ENCODE data around the gene ZNRD2. TPM values are rescaled to one million over a fixed set of nuclear protein-coding genes. Genes with fewer than 3 reads are reported as not detected.
A peak's percentile ranks its signal among the peaks of the same experiment; 100 is the strongest.

Gene ZNRD2
- total RNA-seq (2021; fragmentation: NEBNext Ultra II Directional; extraction: Animal tissue kit (Norgen Biotek cat#: 25700)) (53.4 and 56.1 TPM in 2 replicates), polyA plus RNA-seq (2011; rRNA removed) (125 and 148 TPM in 2 replicates), polyA minus RNA-seq (2011; rRNA and poly(A)+ RNA removed) (11.7 and 17.5 TPM in 2 replicates)
- polyA plus RNA-seq (2011; cell fraction: cytosol; rRNA removed) = 91.1 TPM
- polyA plus RNA-seq (2011; cell fraction: nucleus; rRNA removed) = 91.2 TPM
- polyA plus RNA-seq (2012, experiment 1 of 2) = 84.9 to 91.1 TPM (median 88.1 TPM) in 4 replicates
- 128 TPM for polyA plus RNA-seq (2012, experiment 2 of 2)
- polyA plus RNA-seq (2013, experiment 1 of 2) = 85.3 TPM
- 89.8 TPM for polyA plus RNA-seq (2013, experiment 2 of 2)
- 25.8 TPM for polyA minus RNA-seq (2011; cell fraction: cytosol; rRNA and poly(A)+ RNA removed)
- 52.9 TPM for polyA minus RNA-seq (2011; cell fraction: nucleus; rRNA and poly(A)+ RNA removed)
- long read RNA-seq, experiment 1, transcript SSSCA1-206 (3 exons, 879 nt) = minor isoform, 20 of 70 reads
- long read RNA-seq, experiment 1, transcript SSSCA1-201 (4 exons, 698 nt) = major isoform, 43 of 70 reads
- long read RNA-seq, experiment 1, partial matches to known transcripts = 3 of 70 reads
- long read RNA-seq, experiment 1, other reads (novel, unspliced or antisense) = 4 of 70 reads
- long read RNA-seq, experiment 2, transcript SSSCA1-206 (3 exons, 879 nt) = major isoform, 5 of 8 reads
- long read RNA-seq, experiment 2, partial matches to known transcripts = 0 of 8 reads
- long read RNA-seq, experiment 2, other reads (novel, unspliced or antisense) = 1 of 8 reads

- Histone ChIP-seq H3K23me2 (ENCODE audit: low read depth, low read length) (peaks cover 9% of the 10 kb centered on the region; the same call in 1 of the 2 replicates), H2BK120ac (replicated peaks; ENCODE audit: low read depth, low read length) (no peak within 1 kb of the TSS), H4K5ac (ENCODE audit: insufficient read length, low read depth, low read length) (peak within 1 kb of the TSS; percentile 47), H3K9ac (replicated peaks in 1 of 4; ENCODE audit: extremely low read depth in 1 of 4, low read depth in 3 of 4, low read length in 3 of 4) (peak within 1 kb of the TSS; percentile 8 to 74 (median 73); a peak in 6 of 7 replicates), H2BK12ac (ENCODE audit: low read depth, low read length) (no peak within 1 kb of the TSS), H3K79me2 (ENCODE audit: control insufficient read depth in 1 of 2, insufficient read depth in 2 of 2, low read length in 2 of 2) (peaks cover 0 to 11% of the 10 kb centered on the region in 2 experiments; a peak in 1 of 4 replicates), H2AFZ (ENCODE audit: low read length) (peak within 1 kb of the TSS; percentile 88; the same call in 1 of the 2 replicates), H2BK15ac (ENCODE audit: low read length) (0 out of 2 replicates have a peak within 1 kb of the TSS, but pooled peaks have one; percentile 61), H3K36me3 (ENCODE audit: control insufficient read depth in 2 of 4, insufficient read depth in 4 of 4, low read length in 3 of 4) (no peaks in the 10 kb centered on the region), H3K4me1 (replicated peaks in 1 of 4; ENCODE audit: control insufficient read depth in 3 of 4, insufficient read depth in 4 of 4, low read length in 3 of 4) (peaks cover 10 to 29% (median 18%) of the 10 kb centered on the region in 4 experiments), H3K4me3 (ENCODE audit: extremely low read depth in 1 of 4, insufficient read depth in 2 of 4, low read depth in 3 of 4, low read length in 4 of 4) (peak within 1 kb of the TSS; percentile 67 to 97 (median 92)), H2BK5ac (ENCODE audit: low read depth, low read length) (peak within 1 kb of the TSS; percentile 21; the same call in 1 of the 2 replicates), H4K20me1 (replicated peaks in 1 of 2; ENCODE audit: control insufficient read depth in 1 of 2, insufficient read depth in 2 of 2, low read length in 2 of 2) (peaks cover 15 to 19% of the 10 kb centered on the region in 2 experiments), H3K56ac (replicated peaks; ENCODE audit: insufficient read length, low read depth, low read length) (peak within 1 kb of the TSS; percentile 34), H3K4ac (replicated peaks; ENCODE audit: insufficient read length, low read depth, low read length) (peak within 1 kb of the TSS; percentile 41), H2BK20ac (ENCODE audit: low read length) (no peak within 1 kb of the TSS), H3K23ac (ENCODE audit: insufficient read length) (no peak within 1 kb of the TSS), H3K27me3 (replicated peaks in 1 of 4; ENCODE audit: control insufficient read depth in 3 of 4, extremely low read depth in 1 of 4, insufficient read depth in 3 of 4, low read length in 3 of 4) (peaks cover 0 to 11% (median 6%) of the 10 kb centered on the region in 4 experiments; a peak in 6 of 7 replicates), H3K79me1 (ENCODE audit: low read depth, low read length) (peaks cover 2% of the 10 kb centered on the region; the same call in 1 of the 2 replicates), H3K14ac (ENCODE audit: insufficient read length) (no peak within 1 kb of the TSS), H2AK5ac (ENCODE audit: low read depth, low read length) (no peak within 1 kb of the TSS), H3K4me2 (ENCODE audit: insufficient read depth in 1 of 2, low read depth in 2 of 2, low read length in 2 of 2) (peak within 1 kb of the TSS; percentile 72 to 90), H3K18ac (ENCODE audit: extremely low read depth, low read length) (0 out of 2 replicates have a peak within 1 kb of the TSS, but pooled peaks have one; percentile 48), H3K9me3 (ENCODE audit: insufficient read depth in 2 of 2, low read depth in 1 of 2, low read length in 1 of 2) (no peaks in the 10 kb centered on the region), H4K91ac (replicated peaks; ENCODE audit: insufficient read length, low read length) (no peak within 1 kb of the TSS), H3K27ac (ENCODE audit: low read depth, low read length) (peak within 1 kb of the TSS; percentile 33; the same call in 1 of the 2 replicates), H4K8ac (ENCODE audit: extremely low read depth, insufficient read depth, low read length) (peak within 1 kb of the TSS; percentile 80)
- FAIRE-seq (no peak), DNase-seq (ENCODE audit: low read depth in 1 of 2, low spot score in 2 of 2) (peak; percentile 95 to 96)
- 2% methylated on average over 68 of the region's 89 CpGs; no CpG with 5 or more reads in 1 of the 2 experiments for WGBS, 2 experiments (ENCODE audit: extremely low coverage in 1 of 2, insufficient coverage in 1 of 2, insufficient read length in 1 of 2, insufficient replicate concordance in 2 of 2, low coverage in 1 of 2, low lambda C conversion rate in 2 of 2, missing lambda C conversion rate in 1 of 2)
- POLR2A ChIA-PET (ENCODE audit: partially characterized antibody) = interaction anchor here (0.5 to 2.0 kb wide), 9 partner anchors 11 to 502 kb away, joined by 3 to 14 read pairs (median 4); partner anchors contain the start of gene LTBP3
- CTCF ChIA-PET (ENCODE audit: partially characterized antibody) = interaction anchor here (0.7 to 16.3 kb wide), 14 partner anchors 9 to 293 kb away, joined by 3 to 284 read pairs (median 4); partner anchors contain the start of genes LTBP3 and SCYL1
- TF ChIP-seq SAP30 (IDR thresholded peaks at IDR 0.05; ENCODE audit: insufficient read depth, insufficient replicate concordance, low read length) = peak; percentile 63
- TF ChIP-seq RAD21 (IDR thresholded peaks at IDR 0.05 in 1 of 2, conservative IDR thresholded peaks at IDR 0.05 in 1 of 2; ENCODE audit: low read depth in 2 of 2, low read length in 2 of 2) = peak; percentile 44 to 50; a peak in 3 of 4 replicates
- TF ChIP-seq CBX8 (IDR thresholded peaks at IDR 0.05; ENCODE audit: borderline replicate concordance, low read depth, low read length) = no peak
- TF ChIP-seq SUZ12 (IDR thresholded peaks at IDR 0.05; ENCODE audit: low read length) = no peak
- peak in 1 of 2 experiments; percentile 80; a peak in 2 of 3 replicates for TF ChIP-seq POLR2A (IDR thresholded peaks at IDR 0.05; ENCODE audit: control extremely low read depth in 1 of 2, low read depth in 2 of 2, low read length in 2 of 2)
Observed at GRCh38 chr11:65569973-65570918, at the start of gene ZNRD2. Gene ZNRD2, plus strand, starts transcription at chr11:65570477. Its CDS starts 15 bp downstream, at chr11:65570492.
